ENCODE data around the gene RUVBL2.
"Not testable (repeated sequence)": the region's sequence is repeated elsewhere in the genome, so short reads cannot be mapped to it uniquely, and the experiment has no call there.

DNA sequence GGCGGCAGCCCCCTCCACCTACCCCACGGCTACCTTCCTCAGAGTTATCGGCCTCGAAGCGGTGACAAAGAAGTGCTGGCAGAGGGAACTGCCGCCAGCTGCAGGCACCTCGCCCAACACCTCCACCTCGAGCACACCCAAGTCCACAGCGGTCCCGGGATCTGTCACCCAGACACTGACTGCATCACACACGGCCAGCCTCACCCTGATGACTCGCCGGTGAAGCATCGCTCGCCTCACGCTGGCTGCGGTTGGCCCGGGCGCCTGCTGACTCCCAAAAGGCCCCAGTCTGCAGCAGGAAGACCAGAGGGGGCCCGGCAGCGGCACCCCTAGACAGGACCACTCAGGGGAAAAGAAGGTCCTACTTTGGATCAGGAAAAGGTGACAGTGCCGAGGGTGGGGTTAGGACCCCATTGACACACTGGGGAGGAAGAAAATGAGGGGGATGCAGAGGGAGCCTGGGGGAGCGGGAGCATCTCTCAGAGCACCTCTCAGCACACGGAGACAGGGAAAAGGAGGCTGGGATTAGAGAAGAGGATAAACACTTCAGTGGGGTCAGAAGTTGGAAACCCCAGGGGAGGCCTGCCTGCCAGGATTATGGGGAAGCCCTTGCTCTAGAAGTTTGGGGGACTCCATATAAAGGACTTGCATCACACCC lies 56.8 kb downstream of the RUVBL2 start:
- not testable (repeated sequence) for TF ChIP-seq POLR2A, POLR2AphosphoS5, EP300 (IDR thresholded peaks at IDR 0.05)
- TF ChIP-seq, protein P1, sequence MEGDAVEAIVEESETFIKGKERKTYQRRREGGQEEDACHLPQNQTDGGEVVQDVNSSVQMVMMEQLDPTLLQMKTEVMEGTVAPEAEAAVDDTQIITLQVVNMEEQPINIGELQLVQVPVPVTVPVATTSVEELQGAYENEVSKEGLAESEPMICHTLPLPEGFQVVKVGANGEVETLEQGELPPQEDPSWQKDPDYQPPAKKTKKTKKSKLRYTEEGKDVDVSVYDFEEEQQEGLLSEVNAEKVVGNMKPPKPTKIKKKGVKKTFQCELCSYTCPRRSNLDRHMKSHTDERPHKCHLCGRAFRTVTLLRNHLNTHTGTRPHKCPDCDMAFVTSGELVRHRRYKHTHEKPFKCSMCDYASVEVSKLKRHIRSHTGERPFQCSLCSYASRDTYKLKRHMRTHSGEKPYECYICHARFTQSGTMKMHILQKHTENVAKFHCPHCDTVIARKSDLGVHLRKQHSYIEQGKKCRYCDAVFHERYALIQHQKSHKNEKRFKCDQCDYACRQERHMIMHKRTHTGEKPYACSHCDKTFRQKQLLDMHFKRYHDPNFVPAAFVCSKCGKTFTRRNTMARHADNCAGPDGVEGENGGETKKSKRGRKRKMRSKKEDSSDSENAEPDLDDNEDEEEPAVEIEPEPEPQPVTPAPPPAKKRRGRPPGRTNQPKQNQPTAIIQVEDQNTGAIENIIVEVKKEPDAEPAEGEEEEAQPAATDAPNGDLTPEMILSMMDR (IDR thresholded peaks at IDR 0.05), result not testable (repeated sequence)

Measured in gastroesophageal sphincter (tissue), 3 donors.